KMS-11 (cell line): ENCODE measurements around the gene HDAC4.

Source experiments
- H2AFZ ChIP-seq: fragments of 200-600 bp; sonication (generic); 2 replicates; pipeline ENCODE4 v1.6.1; 2016; ENCODE audit warnings: antibody characterized with exemption, mixed run types, low read depth
- H3K27ac ChIP-seq: fragments of 200-600 bp; sonication (generic); 2 replicates; pipeline ENCODE4 v1.6.1; 2016; ENCODE audit warnings: mild to moderate bottlenecking, mixed run types
- H3K27me3 ChIP-seq: fragments of 200-600 bp; sonication (generic); 2 replicates; pipeline ENCODE4 v1.6.1; 2017; ENCODE audit warnings: mild to moderate bottlenecking, low read depth, mixed run types, moderate library complexity; ENCODE audit not compliant: insufficient read depth
- H3K36me3 ChIP-seq: fragments of 200-600 bp; sonication (generic); 2 replicates; pipeline ENCODE4 v1.6.1; 2017; ENCODE audit warnings: mild to moderate bottlenecking, mixed run types; ENCODE audit not compliant: insufficient read depth
- H3K4me1 ChIP-seq: fragments of 200-600 bp; sonication (generic); 2 replicates; pipeline ENCODE4 v1.6.1; 2016; ENCODE audit warnings: mild to moderate bottlenecking, low read depth, mixed run types; ENCODE audit not compliant: poor library complexity, severe bottlenecking
- H3K4me2 ChIP-seq: fragments of 200-600 bp; sonication (generic); 2 replicates; pipeline ENCODE4 v1.7.0; 2016; ENCODE audit warnings: mild to moderate bottlenecking, mixed run types
- H3K4me3 ChIP-seq: fragments of 200-600 bp; sonication (generic); IDR thresholded peaks from 2 replicates; pipeline ENCODE4 v1.6.1; 2017; ENCODE audit warnings: low read depth, low read length, mixed read lengths; ENCODE audit not compliant: insufficient read depth
- H3K79me2 ChIP-seq: fragments of 200-600 bp; sonication (generic); 2 replicates; pipeline ENCODE4 v1.6.1; 2016; ENCODE audit warnings: low read depth, mixed run types; ENCODE audit not compliant: insufficient read depth
- H3K9ac ChIP-seq: fragments of 200-600 bp; sonication (generic); 2 replicates; pipeline ENCODE4 v1.6.1; 2016; ENCODE audit warnings: mild to moderate bottlenecking, mixed run types
- H4K20me1 ChIP-seq: fragments of 200-600 bp; sonication (generic); 2 replicates; pipeline ENCODE4 v1.6.1; 2016; ENCODE audit warnings: mild to moderate bottlenecking, mixed run types; ENCODE audit not compliant: insufficient read depth
- CTCF ChIP-seq: fragments of 200-600 bp; sonication (generic); conservative IDR thresholded peaks from 2 replicates; pipeline ENCODE4 v1.6.1; 2017; ENCODE audit warnings: low read depth, mild to moderate bottlenecking, antibody characterized with exemption, low read length, moderate library complexity, mixed read lengths

The HDAC4 gene

GRCh38 chr2:239312081-239312511, 88.7 kb downstream of the HDAC4 start:
- peaks cover 10% of the 10 kb centered on the region; the same call in 1 of the 2 replicates for H3K79me2 ChIP-seq
- no peak overlapping the region for H3K4me2 ChIP-seq
- no peaks in the 10 kb centered on the region for H3K4me1 ChIP-seq
- no peak overlapping the region for H3K9ac ChIP-seq
- TF ChIP-seq CTCF, result no peak
- H2AFZ ChIP-seq, result no peak overlapping the region
- H3K36me3 ChIP-seq, result no peaks in the 10 kb centered on the region
- no peaks in the 10 kb centered on the region for H3K27me3 ChIP-seq
- H3K4me3 ChIP-seq, result no peak overlapping the region
- no peaks in the 10 kb centered on the region for H4K20me1 ChIP-seq
- no peak overlapping the region for H3K27ac ChIP-seq

DNA sequence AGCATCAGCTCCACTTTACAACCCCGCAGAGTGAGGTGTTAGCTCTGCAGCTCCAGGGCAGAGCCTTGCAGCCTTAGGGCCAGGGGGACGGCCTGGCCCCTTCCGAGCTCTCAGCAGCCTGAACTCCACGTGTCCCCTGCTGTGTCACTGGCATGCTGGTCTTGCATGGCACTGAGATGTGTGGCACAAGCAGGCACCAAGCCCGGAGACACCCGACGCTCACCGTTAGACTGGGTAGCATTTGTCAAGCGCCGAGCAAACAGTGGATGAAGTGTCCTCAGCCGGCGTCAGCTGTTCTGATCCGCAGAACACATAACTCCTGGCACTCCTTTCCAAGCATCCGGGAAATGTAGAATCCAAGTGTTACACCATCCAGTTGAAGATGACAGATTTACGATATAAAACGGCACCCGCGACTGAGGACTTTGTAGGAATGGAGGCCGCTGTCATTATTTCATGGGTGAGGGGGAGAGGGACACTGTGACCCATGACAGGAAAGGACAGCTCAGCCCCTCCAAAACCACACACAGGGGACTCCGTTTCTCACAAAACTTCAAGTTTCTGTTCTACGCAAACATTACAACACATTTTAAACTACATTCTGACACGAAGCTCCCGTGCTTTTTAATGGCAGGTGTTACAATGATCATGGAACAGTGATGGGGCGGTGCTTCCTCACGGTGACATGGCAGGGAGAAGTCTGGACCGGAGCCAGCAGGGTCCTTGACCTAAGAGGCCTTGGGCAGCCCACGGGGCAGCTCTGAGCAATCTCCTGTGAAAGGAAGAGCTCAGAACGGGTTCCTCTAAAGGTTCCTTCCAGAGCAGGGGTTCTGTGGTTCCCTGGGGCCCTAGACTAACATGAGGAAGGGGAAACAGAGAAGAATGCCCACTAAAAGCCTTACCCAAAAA, 89.4 kb downstream of the HDAC4 start:
- H3K4me2 ChIP-seq, result no peak overlapping the region
- no peaks in the 10 kb centered on the region for H3K36me3 ChIP-seq
- no peak for TF ChIP-seq CTCF
- no peaks in the 10 kb centered on the region for H4K20me1 ChIP-seq
- H3K27ac ChIP-seq, result no peak overlapping the region
- H3K4me1 ChIP-seq, result no peaks in the 10 kb centered on the region
- peaks cover 10% of the 10 kb centered on the region; the same call in 1 of the 2 replicates for H3K79me2 ChIP-seq
- no peak overlapping the region for H3K4me3 ChIP-seq
- no peak overlapping the region for H3K9ac ChIP-seq
- no peaks in the 10 kb centered on the region for H3K27me3 ChIP-seq
- H2AFZ ChIP-seq, result no peak overlapping the region

- Histone ChIP-seq H3K4me1 (no peaks in the 10 kb centered on the region), H3K9ac (no peak overlapping the region), H3K79me2 (peaks cover 10% of the 10 kb centered on the region; the same call in 1 of the 2 replicates), H4K20me1 (no peaks in the 10 kb centered on the region), H3K4me3 (no peak overlapping the region), H3K4me2 (no peak overlapping the region), H3K27ac (no peak overlapping the region), H2AFZ (no peak overlapping the region), H3K36me3 (no peaks in the 10 kb centered on the region), H3K27me3 (no peaks in the 10 kb centered on the region)
- TF ChIP-seq CTCF, result no peak
Observed at GRCh38 chr2:239310401-239311061, 90.3 kb downstream of the HDAC4 start.

GRCh38 chr2:239309398-239310245, 91.2 kb downstream of the HDAC4 start:
- H3K36me3 ChIP-seq, result no peaks in the 10 kb centered on the region
- no peak for TF ChIP-seq CTCF
- H3K4me2 ChIP-seq, result no peak overlapping the region
- no peak overlapping the region for H3K27ac ChIP-seq
- H2AFZ ChIP-seq, result no peak overlapping the region
- no peaks in the 10 kb centered on the region for H4K20me1 ChIP-seq
- no peak overlapping the region for H3K9ac ChIP-seq
- no peaks in the 10 kb centered on the region for H3K27me3 ChIP-seq
- peaks cover 8% of the 10 kb centered on the region for H3K4me1 ChIP-seq
- H3K79me2 ChIP-seq, result peaks cover 10% of the 10 kb centered on the region; the same call in 1 of the 2 replicates
- no peak overlapping the region for H3K4me3 ChIP-seq
